PC-3 (cell line): Measurements from ENCODE around the gene ZDHHC24. TPM values are rescaled to one million over a fixed set of nuclear protein-coding genes. Genes with fewer than 3 reads are reported as not detected.
A peak's percentile ranks its signal among the peaks of the same experiment; 100 is the strongest.

ENCODE experiments used
- ATAC-seq: fragments of 200-7000 bp; cut with Tn5 transposase; 2 replicates; pipeline ENCODE4 v1.9.1; 2020; ENCODE audit warnings: mild to moderate bottlenecking, moderate library complexity
- BruUV-seq: library from RNA; stranded (reverse); fragments of 400-500 nt; replicated peaks from 2 replicates; lab custom pipeline; 2021; lab: Mats Ljungman, UMichigan
- CTCF ChIA-PET: fragments of 300-600 bp; sonication (Branson Sonifier 250); formaldehyde crosslinking; loops from one replicate; lab custom pipeline; 2022; ENCODE audit warnings: antibody characterized with exemption; lab: Charles Lee
- POLR2A ChIA-PET: fragments of 300-600 bp; sonication (Branson Sonifier 250); formaldehyde crosslinking; loops from one replicate; lab custom pipeline; 2022; ENCODE audit warnings: antibody characterized with exemption; ENCODE audit not compliant: unreplicated experiment; lab: Charles Lee
- DNase-seq: peaks from one replicate; pipeline ENCODE4 v3.0.0-alpha.2; 2015
- H2AFZ ChIP-seq: fragments of 300-600 bp; sonication (generic); 2 replicates; pipeline ENCODE4 v1.6.0; 2016; ENCODE audit warnings: antibody characterized with exemption, low read length
- H3F3A ChIP-seq: fragments of 300-600 bp; sonication (generic); one replicate; pipeline ENCODE4 v1.6.0; 2017; ENCODE audit warnings: antibody characterized with exemption, low read length, control low read depth, mild to moderate bottlenecking; ENCODE audit not compliant: unreplicated experiment
- H3K27ac ChIP-seq: fragments of 300-600 bp; sonication (generic); 2 replicates; pipeline ENCODE4 v1.5.1; 2016; ENCODE audit warnings: mild to moderate bottlenecking, low read length
- H3K27me3 ChIP-seq: fragments of 300-600 bp; sonication (generic); 2 replicates; pipeline ENCODE4 v1.6.1; 2016; ENCODE audit warnings: low read length, mixed read lengths
- H3K36me3 ChIP-seq: fragments of 300-600 bp; sonication (generic); 2 replicates; pipeline ENCODE4 v1.6.1; 2016; ENCODE audit warnings: low read depth, mixed run types, low read length, mixed read lengths
- H3K4me1 ChIP-seq: fragments of 300-600 bp; sonication (generic); 2 replicates; pipeline ENCODE4 v1.5.1; 2016; ENCODE audit warnings: low read length; ENCODE audit not compliant: insufficient read depth
- H3K4me2 ChIP-seq: fragments of 300-600 bp; sonication (generic); 2 replicates; pipeline ENCODE4 v1.6.0; 2016; ENCODE audit warnings: low read length
- H3K4me3 ChIP-seq: fragments of 300-600 bp; sonication (generic); 2 replicates; pipeline ENCODE4 v1.5.1; 2016; ENCODE audit warnings: mild to moderate bottlenecking, low read length, mixed read lengths
- H3K79me2 ChIP-seq: fragments of 300-600 bp; sonication (generic); 2 replicates; pipeline ENCODE4 v1.6.1; 2017; ENCODE audit warnings: low read length, mixed read lengths
- H3K9ac ChIP-seq: fragments of 300-600 bp; sonication (generic); 2 replicates; pipeline ENCODE4 v1.6.0; 2016; ENCODE audit warnings: mild to moderate bottlenecking, low read length
- H3K9me2 ChIP-seq: fragments of 300-600 bp; sonication (generic); replicated peaks from 2 replicates; pipeline ENCODE4 v1.6.1; 2016; ENCODE audit warnings: mixed run types, low read length, mixed read lengths
- H3K9me3 ChIP-seq: fragments of 300-600 bp; sonication (generic); 2 replicates; pipeline ENCODE4 v1.6.1; 2016; ENCODE audit warnings: low read length, mixed read lengths
- H4K20me1 ChIP-seq: fragments of 300-600 bp; sonication (generic); 2 replicates; pipeline ENCODE4 v1.6.1; 2016; ENCODE audit warnings: low read length, mixed read lengths
- EZH2 ChIP-seq: fragments of 300-600 bp; sonication (generic); IDR thresholded peaks from one replicate; pipeline ENCODE4 v1.6.1; 2017; ENCODE audit warnings: antibody characterized with exemption, mild to moderate bottlenecking, low read length; ENCODE audit not compliant: unreplicated experiment
- EZH2phosphoT487 ChIP-seq: fragments of 300-600 bp; sonication (generic); IDR thresholded peaks from 2 replicates; pipeline ENCODE4 v1.6.1; 2018; ENCODE audit warnings: mild to moderate bottlenecking, antibody characterized with exemption, low read length, borderline replicate concordance
- intact Hi-C: fragments of 100-400 bp; cut with micrococcal nuclease; formaldehyde crosslinking; loops from 2 replicates; pipeline ENCODE4 v1.9.0; 2023
- total RNA-seq: library from RNA; depleted of rRNA; stranded (reverse); fragments of >200 nt; gene quantifications from 2 replicates; pipeline ENCODE4 v1.2.3, GENCODE V29; 2014
- TF ChIP-seq, protein P1 (sequence below): fragments of 300-600 bp; sonication (generic); conservative IDR thresholded peaks from 2 replicates; pipeline ENCODE4 v1.5.1; 2017; ENCODE audit warnings: antibody characterized with exemption, low read depth, mild to moderate bottlenecking, low read length

Gene ZDHHC24
- total RNA-seq, 1 experiment from 2014 or later, result 15.1 TPM

DNA sequence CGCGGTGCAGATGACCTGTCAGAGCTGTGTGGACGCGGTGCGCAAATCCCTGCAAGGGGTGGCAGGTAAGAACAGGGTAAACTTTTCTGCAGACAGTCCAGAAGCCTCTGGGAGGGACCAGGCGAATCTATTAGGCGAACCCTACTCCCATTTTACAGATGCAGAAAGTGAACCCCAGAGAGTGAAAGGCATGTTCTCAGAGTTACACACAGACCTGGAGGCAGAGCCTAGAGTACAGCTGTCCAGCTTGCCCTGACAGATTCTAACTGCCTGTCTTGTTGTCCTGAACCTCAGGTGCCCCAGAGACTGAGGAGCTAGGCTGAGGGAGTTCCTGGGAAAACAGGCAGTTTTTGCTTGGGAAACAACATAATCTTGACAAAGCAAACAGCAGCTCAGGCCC lies 47.8 kb upstream of the ZDHHC24 start:
- H2AFZ ChIP-seq, result peak overlapping the region; percentile 88; the same call in 1 of the 2 replicates
- H3K27me3 ChIP-seq, result no peaks in the 10 kb centered on the region
- no TSS peak for BruUV-seq
- H4K20me1 ChIP-seq, result no peaks in the 10 kb centered on the region
- peaks cover 22% of the 10 kb centered on the region for H3K79me2 ChIP-seq
- no peaks in the 10 kb centered on the region for H3F3A ChIP-seq
- peak overlapping the region; percentile 77 for H3K4me3 ChIP-seq
- TF ChIP-seq EZH2 (no peak), EZH2phosphoT487 (no peak)
- TF ChIP-seq, protein P1, sequence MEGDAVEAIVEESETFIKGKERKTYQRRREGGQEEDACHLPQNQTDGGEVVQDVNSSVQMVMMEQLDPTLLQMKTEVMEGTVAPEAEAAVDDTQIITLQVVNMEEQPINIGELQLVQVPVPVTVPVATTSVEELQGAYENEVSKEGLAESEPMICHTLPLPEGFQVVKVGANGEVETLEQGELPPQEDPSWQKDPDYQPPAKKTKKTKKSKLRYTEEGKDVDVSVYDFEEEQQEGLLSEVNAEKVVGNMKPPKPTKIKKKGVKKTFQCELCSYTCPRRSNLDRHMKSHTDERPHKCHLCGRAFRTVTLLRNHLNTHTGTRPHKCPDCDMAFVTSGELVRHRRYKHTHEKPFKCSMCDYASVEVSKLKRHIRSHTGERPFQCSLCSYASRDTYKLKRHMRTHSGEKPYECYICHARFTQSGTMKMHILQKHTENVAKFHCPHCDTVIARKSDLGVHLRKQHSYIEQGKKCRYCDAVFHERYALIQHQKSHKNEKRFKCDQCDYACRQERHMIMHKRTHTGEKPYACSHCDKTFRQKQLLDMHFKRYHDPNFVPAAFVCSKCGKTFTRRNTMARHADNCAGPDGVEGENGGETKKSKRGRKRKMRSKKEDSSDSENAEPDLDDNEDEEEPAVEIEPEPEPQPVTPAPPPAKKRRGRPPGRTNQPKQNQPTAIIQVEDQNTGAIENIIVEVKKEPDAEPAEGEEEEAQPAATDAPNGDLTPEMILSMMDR, result no peak
- ChIA-PET CTCF (interaction anchor here (0.7 kb wide), 1 partner anchor 31 kb away, joined by 6 read pairs; no protein-coding TSS in a partner anchor), POLR2A (interaction anchor here (0.6 kb wide), 1 partner anchor 23 kb away, joined by 3 read pairs; the partner anchor contains the start of gene RBM14)
- H3K4me2 ChIP-seq, result peak overlapping the region; percentile 91
- peaks cover 15% of the 10 kb centered on the region for H3K4me1 ChIP-seq
- H3K27ac ChIP-seq, result no peak overlapping the region
- DNase-seq, result no peak
- no peaks in the 10 kb centered on the region for H3K9me2 ChIP-seq
- no peak; the same call in 1 of the 2 replicates for ATAC-seq
- intact Hi-C loops, result loop anchor here (1.0 to 2.0 kb wide), 2 partner anchors 23 to 85 kb away; partner anchors contain the start of gene RBM14
- no peaks in the 10 kb centered on the region for H3K9me3 ChIP-seq
- no peaks in the 10 kb centered on the region for H3K36me3 ChIP-seq
- H3K9ac ChIP-seq, result peak overlapping the region; percentile 77

DNA sequence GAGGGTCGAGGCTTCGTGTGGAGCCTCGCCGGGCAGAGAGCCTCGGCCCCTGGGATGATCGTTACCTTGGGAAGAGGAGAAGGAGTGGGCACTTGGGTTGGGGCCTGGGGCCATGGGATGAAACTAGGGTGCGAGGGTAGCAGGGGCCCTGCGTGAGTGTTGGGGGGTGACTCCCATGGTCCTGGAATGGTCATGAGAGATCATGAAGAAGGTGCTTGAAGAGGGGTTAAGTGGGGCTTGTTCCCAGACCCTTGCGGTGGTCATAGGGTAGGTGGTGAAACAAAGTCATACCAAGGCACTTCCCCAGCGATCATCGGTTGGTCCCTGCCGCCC lies 47.4 kb upstream of the ZDHHC24 start:
- Histone ChIP-seq H3K9me2 (no peaks in the 10 kb centered on the region), H3K27ac (no peak overlapping the region), H3F3A (no peaks in the 10 kb centered on the region), H2AFZ (peak overlapping the region; percentile 88), H3K4me1 (peaks cover 15% of the 10 kb centered on the region), H3K9me3 (no peaks in the 10 kb centered on the region), H3K4me2 (peak overlapping the region; percentile 91), H3K36me3 (no peaks in the 10 kb centered on the region), H4K20me1 (no peaks in the 10 kb centered on the region), H3K27me3 (no peaks in the 10 kb centered on the region), H3K9ac (peak overlapping the region; percentile 77), H3K4me3 (peak overlapping the region; percentile 77), H3K79me2 (peaks cover 22% of the 10 kb centered on the region)
- POLR2A ChIA-PET, result no interaction called here
- DNase-seq (no peak), ATAC-seq (peak; percentile 10; the same call in 1 of the 2 replicates)
- TF ChIP-seq, protein P1, result no peak
- TF ChIP-seq EZH2, result no peak
- TF ChIP-seq EZH2phosphoT487, result no peak
- TSS peak; percentile 85 for BruUV-seq
- CTCF ChIA-PET, result interaction anchor here (0.6 to 0.7 kb wide), 2 partner anchors 18 to 31 kb away, joined by 6 to 10 read pairs; no protein-coding TSS in a partner anchor
- intact Hi-C loops, result loop anchor here (1.0 to 2.0 kb wide), 2 partner anchors 24 to 85 kb away; partner anchors contain the start of gene RBM14
